Stimulated activated CD8-positive, alpha-beta memory T cell treated with anti-CD3 and anti-CD28 coated beads, Interleukin-7, amount 100 ng/mL, for 24 hours (primary cell): ENCODE measurements around the gene ACTN4.
A peak's percentile ranks its signal among the peaks of the same experiment; 100 is the strongest.
"Not testable (repeated sequence)": the region's sequence is repeated elsewhere in the genome, so short reads cannot be mapped to it uniquely, and the experiment has no call there.

Experiments used
- DNase-seq: peaks from one replicate; pipeline ENCODE4 v3.0.0-alpha.2; 2020; ENCODE audit warnings: low read depth

The ACTN4 gene

DNA sequence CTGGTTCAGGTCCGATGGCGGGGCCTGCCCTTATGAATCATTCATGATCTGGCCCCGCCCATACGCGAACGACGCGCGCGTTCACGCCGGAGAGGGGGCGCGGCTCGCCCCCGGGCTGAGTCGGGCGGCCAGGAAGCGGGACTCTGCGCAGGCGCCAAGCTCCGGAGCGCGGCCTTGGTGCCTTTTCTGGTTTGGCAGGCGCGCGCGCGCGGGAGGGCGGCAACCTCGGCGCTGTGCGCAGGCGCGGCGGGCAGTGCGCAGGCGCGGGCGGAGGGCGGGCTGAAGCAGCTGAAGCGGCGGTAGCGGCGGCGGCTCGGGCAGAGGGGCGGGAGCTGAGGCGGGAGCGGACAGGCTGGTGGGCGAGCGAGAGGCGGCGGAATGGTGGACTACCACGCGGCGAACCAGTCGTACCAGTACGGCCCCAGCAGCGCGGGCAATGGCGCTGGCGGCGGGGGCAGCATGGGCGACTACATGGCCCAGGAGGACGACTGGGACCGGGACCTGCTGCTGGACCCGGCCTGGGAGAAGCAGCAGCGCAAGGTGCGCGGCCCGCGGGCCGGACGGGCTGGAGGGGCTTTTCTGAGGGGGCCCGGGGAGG, at the start of gene ACTN4:
TSS of gene ACTN4 (plus strand) at position 282 of the 598 bp plus-strand sequence. CDS start at position 379, 97 bp downstream.
- peak; percentile 100 for DNase-seq

DNA sequence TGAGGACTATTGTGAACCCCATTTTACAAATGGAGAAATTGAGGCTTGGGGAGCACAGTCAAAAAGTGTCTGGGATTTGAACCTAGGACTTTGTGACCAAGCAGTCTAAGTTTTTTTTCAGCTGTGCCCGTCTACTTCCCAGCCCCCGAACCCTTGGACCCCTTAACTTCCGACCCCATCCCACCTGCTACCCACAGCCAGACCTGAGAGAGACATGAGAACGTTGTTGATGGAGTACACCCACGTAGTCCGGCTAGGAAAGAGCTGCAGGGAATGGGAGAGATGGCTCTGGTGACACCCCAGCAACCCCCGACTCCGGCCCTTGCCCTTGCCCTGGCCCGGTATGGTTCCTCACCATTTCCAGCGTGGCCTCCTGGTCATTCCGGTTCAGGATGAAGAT, 47.7 kb upstream of the ACTN4 start:
- DNase-seq = no peak

DNA sequence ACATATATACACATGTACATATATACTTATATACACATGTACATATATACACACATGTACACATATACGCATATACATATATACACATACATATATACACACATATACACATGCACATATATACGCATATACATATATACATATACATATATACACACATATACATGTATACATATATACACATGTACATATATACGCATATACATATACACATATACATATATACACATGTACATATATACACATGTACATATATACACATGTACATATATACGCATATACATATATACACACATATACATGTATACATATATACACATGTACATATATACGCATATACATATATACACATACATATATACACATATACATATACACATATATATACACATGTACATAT, 44.6 kb upstream of the ACTN4 start:
- DNase-seq = not testable (repeated sequence)

DNA sequence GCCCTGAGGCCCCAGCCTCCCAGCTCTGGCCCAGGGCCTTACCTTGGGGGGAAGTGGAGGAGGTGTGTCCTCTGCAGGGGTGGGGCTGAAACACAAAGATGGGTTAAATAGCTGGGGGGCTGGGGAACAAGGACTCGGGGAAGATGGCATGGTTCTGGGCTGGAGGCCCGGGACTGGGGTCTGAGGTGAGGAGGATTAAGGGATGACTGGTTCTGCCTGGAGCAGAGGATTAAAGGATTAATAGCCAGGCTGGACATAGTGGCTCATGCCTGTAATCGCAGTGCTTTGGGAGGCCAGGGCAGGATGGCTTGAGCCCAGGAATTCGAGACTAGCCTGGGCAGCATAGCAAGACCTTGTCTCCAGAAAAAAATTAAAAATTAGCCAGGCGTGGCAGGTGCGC, 41.3 kb upstream of the ACTN4 start:
- DNase-seq = no peak

DNA sequence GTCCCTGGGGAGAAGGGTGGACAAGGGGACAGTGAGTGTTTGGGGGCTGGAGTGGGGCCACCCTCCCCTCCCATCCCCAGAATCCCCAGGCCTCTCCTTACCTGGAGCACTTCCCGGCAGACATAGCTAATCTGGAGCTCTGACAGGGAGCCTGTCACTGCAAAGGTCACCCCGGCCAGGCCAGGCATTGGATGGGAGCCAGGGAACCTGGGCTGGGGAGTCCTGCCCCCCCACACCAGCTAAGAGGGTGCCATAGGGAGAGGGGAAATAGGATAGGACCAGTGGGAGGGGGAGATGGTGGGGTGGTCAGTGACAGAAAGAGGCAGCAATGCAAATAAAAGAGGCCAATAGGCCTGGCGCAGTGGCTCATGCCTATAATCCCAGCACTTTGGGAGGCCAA, 33.2 kb upstream of the ACTN4 start:
- no peak for DNase-seq

DNA sequence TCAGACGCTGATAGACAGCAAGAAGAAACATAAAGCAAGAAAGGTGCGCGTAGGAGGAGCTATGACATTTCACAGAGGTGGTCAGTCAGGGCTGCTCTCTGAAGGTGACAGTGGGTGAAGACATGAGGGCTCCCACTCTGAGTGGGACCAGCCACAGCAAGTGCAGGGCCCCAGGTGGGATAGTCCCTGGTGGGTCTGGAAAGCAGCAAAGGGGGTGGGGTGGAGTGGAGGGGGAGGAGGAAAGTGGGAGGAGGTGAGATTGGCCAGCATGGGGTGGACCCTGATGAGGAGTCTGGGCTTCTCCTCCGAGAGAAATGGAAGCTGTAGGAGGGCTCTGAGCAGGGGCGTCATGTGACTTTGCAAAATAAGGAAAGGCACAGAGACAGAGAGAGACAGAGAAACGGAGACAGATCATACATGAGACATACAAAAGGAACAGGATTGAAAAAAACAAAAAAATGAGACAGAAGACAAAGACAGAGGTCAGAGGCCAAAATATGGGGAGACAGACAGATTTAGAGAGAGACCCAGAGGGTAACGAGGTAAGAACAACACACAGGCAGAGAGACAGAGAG, 32.4 kb upstream of the ACTN4 start:
- DNase-seq = no peak

DNA sequence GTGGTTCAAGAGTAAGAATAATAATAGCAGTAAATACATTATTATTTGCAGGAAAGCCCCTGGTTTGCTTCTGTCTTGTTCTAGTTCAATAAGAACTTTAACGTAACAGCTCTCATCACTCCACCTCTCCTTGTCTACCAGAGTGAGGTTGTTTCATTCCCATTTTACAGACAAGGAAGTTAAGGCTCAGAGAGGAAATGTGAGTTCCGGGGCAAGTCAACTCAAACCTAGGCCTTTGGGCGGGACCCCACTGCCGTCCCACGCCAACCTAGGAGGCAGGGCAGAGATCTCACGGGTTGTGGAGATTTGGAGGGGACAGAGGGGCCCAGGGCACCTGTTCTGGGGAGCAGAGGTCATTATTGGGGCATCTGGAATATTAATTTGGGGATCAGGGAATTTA, 31.2 kb upstream of the ACTN4 start:
- DNase-seq = no peak

DNA sequence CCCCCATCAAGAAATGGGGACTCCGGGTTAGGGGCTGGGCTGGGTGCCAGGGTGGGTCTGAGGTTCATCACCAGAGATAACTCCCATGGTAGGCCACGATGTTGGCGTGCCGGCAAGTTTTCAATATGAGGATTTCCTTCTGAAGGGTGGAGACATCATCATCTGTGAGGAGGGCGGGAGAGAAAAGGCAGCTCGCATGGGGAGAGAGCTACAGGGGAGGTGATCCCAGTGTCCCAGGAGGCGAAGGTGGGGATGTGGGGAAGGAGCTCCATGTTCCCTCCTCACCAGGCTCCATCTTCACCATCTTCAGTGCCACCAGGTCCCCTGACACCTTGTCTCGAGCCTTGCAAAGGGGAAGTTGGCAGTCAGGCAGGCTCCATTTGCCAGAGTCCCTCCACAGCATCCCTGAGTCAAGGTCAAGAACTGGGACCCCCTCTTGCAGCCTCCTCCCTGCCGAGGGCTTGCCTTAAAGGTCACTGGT, 30.1 kb upstream of the ACTN4 start:
- no peak for DNase-seq

DNA sequence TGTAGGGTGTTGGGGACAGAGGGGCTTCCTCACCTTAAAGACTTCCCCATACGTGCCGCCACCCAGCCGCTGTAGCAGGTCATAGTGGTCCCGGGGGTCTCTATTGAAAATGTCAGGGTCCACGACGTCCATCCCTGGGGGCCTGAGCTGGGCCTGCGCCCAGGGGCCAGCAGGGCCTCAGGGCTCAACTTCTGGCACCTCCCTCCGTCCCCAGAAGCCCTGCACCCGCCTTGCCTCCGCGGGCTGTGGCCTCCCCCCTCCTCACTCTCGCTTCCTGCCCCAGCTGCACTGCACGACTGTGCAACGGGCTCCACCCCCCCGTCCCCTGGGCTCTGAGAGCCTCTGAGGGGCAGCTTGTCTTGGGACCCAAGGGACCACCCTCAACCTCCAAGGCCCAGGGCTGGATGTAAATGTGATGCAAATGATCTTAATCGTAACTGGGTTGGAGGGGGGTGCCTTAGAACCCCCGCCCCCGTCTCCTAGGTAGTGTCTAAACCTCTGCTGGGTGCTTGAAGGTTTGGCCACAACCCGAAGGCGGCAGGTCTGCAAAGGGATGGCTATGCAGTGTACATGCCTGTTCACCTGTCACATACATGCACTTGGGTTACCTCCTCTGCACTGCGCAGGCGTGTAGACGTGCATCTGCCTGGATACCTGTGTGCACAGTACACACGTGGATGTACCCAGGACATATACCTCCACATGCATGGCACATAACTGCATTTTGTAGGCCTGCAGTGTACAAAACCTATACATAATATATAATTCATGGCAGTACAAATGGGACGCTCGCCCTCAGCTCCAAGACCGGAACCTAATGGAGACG, 29.5 kb upstream of the ACTN4 start, which contains the start of gene MAP4K1:
TSS of gene MAP4K1 (minus strand) at position 190 of the 826 bp plus-strand sequence. CDS start at position 132, 58 bp downstream.
- DNase-seq = peak; percentile 46

DNA sequence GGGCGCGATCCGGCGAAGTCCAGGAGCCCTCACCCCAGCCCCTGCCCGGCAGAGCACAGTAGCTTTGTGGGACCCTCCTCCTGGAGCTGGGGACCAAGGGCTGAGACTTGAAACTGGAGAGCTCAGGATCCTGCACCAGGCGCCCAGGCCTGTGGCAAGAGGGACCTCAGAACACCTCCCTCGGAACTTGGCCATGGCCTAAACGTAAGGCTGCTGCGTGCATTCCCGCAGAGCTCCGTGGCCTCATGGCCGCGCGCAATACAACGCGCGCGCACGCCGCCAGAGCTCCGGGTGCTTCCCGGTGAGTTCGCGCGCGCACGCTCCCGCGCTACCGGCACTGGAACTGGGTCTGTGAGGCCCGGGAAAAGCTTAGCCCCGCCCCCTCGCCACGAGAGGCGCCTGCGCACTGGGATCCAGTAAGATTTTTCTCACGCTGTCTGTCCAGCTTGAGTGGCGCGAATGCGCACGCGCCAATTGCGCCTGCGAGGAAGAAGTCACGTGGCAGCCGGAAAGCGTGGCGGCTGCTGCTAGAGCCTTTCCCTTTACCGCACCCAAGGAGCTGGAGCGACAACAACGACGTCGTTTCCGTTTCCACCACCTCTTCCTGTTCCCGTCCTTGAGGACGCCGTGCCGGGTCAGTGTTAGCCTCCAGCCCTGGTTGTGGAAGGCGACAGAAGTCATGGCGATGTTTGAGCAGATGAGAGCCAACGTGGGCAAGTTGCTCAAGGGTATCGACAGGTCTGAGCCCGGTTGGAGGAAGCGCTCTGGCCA, 28.7 kb upstream of the ACTN4 start, which contains the start of gene EIF3K:
TSS of gene EIF3K (plus strand) at position 599 of the 771 bp plus-strand sequence. CDS start at position 680, 81 bp downstream.
- peak; percentile 98 for DNase-seq

DNA sequence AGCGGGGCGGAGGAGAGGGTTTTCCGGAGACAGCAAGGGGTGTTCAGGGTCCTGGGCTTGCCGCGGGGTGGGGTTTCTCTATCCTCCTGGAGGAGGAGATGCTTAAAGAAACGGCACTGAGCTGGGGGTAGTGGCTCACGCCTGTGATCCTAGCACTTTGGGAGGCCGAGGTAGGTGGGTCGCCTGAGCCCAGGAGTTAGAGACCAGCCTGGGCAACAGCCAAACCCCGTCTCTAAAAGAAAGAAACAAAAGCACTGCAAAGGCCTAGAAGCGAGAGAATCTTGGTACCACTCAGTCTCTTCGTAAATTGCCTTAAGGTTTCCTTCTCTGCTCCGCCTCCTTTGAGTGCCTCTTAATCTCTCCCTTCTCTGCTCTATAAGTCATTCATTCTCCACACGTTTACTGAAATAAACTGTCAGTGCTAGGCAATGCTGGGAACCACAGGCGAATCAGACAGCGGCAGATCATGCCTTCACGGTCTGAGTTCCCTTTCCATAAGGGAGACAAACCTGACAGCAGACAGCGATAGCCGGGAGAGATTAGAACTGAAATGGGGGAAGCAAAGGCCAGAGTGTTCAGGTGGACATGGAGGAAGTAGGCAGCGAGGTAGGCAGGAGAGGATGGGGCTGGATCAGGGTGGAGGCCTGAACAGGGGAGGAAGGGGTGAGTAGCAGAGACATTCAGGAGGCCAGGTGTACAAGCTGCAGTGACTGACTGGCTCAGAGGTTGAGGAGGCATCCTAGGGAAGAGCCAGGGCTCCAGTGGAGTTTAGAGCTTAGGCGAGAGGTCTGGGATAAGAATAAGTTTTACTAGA, 27.9 kb upstream of the ACTN4 start:
- no peak for DNase-seq

DNA sequence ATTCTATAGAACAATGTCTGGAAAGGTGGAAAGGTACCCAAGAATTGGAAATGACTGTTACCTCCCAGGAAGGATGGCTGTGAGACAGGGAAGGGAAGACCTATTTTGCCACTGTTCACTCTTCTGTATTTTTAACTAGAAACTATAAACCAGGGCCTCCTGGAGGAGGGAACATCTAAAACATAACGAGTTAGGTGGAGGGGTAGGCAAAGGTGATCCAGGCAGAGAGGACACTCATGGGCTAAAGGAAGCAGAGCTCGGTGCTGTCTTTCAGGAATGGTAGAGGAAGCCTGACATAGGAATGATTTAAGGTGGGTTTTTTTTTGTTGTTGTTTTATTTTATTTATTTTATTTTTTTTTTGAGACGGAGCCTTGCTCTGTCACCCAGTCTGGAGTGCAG, 22.6 kb upstream of the ACTN4 start:
- no peak for DNase-seq

DNA sequence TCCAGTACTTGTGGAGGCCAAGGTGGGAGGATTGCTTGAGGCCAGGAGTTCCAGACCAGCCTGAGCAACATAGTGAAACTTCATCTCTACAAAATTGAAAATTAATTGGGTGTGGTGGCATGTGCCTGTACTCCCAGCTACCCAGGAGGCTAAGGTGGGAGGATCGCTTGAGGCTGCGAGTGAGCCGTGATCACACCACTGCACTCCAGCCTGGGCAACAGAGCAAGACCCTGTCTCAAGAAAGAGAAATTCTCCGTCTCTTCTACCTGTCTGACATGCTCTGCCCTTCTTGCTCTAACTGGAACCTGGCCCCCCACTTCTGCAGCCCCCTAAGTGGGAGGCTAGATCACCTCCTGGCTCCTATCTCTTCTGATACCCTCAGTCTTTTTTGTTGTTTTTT, 21.0 kb upstream of the ACTN4 start:
- no peak for DNase-seq

DNA sequence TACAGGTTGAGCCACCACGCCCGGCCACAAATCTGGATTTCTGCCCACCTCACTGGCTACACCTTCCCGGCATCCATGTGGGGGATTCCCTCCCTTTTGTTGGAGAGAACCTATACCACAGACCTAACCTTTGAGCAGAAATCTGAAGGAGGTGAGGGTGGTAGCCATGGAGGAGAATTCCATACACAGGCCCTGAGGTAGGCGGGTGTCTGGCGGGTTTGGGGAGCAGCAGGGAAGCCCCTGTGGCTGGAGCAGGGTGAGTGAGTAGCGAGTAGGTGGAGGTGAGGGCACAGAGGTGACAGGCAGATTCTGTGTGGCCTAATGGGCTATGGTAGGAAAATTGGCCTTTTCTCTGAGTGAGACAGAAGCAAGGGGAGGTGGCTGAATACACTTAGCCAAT, 17.9 kb upstream of the ACTN4 start:
- DNase-seq = no peak

DNA sequence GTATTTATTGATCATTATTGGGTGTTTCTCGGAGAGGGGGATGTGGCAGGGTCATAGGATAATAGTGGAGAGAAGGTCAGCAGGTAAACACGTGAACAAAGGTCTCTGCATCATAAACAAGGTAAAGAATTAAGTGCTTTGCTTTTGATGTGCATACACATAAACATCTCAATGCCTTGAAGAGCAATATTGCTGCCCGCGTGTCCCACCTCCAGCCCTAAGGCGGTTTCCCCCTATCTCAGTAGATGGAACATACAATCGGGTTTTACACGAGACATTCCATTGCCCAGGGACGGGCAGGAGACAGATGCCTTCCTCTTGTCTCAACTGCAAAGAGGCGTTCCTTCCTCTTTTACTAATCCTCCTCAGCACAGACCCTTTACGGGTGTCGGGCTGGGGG, 16.1 kb upstream of the ACTN4 start:
- DNase-seq = not testable (repeated sequence)

DNA sequence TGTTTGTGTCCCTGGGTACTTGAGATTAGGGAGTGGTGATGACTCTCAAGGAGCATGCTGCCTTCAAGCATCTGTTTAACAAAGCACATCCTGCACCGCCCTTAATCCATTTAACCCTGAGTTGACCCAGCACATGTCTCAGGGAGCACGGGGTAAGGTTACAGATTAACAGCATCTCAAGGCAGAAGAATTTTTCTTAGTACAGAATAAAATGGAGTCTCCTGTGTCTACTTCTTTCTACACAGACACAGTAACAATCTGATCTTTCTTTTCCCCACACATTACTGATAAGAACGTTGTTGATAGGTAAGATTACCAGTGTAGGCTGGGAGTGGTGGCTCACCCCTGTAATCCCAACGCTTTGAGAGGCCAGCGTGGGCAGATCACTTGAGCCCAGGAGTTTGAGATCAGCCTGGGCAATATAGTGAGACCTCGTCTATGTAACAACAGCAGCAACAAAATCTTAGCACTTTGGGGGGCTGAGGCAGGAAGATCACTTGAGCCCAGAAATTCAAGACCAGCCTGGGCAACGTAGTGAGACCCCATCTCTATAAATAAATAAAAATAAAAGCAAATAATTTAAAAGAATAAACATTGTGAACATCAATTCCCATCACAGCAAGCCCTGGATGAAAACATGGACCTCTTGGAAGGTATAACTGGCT, 15.5 kb upstream of the ACTN4 start:
- not testable (repeated sequence) for DNase-seq

DNA sequence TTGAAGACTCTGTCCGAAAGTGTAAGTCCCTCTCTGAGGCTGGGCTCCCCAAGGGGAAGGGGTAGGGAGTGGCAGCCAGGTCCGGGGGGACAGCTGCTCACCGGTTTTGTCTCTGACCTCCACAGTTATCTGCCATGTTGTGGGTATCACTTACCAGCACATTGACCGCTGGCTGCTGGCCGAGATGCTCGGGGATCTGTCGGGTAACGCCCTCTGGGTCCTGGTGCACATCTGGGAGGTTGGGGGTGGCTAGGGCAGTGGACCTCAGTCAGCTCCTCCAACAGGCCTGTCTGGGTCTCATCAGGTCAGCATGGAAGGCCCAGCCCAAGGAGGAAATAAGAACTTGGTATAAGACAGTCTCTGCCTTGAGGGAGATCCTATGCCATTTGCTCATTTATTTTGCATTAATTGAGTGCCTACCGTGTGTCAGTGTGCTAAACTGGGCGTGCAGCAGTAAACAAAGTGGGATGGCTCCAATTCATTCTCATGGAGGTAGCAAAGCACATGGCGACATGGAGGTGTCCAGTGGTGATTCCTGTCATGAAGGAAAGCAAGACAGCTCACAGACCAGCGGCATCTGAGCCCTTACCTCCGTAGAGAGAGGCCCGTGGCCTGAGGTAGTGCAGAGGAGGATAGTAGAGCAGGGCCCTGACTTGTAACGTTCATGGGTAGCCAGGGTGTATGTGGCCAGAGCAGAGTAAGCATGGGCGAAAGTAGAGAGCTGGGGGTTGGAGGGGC, 14.8 kb upstream of the ACTN4 start:
- DNase-seq = no peak

DNA sequence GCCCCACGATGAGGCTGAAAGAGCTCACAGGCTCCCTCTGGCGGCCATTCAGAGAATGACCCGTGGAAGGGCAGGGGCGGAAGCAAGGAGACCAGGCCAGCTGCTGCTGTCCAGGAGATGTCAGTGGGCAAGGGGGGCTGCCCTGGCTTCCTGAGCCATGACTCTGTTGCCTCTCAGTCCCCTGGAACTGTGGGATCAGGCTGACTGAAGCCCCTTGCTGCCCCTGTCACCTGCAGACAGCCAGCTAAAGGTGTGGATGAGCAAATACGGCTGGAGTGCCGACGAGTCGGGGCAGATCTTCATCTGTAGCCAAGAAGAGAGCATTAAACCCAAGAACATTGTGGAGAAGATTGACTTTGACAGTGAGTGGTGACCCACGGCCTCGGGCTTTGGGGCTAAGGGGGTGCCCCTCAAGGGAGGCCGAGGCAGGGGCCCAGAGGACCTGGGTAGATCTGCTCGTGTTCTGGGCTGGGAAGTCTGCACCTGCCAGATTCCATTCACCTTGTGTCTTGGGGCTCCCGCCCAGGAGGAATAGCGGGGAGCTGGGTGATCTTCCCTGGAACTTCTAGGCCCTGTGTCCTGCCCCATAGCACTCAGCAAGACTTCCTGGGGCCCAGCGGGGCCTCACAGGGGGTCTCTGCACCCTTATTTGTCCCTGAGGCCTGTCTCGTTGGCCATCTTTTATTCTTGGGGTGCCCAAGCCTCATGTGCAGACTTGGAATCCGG, 12.5 kb upstream of the ACTN4 start:
- DNase-seq = peak; percentile 51
